Loucy (cell line): ENCODE data around the gene PTPRT.

Source experiments
- H2AFZ ChIP-seq: fragments of 200-600 bp; sonication (generic); 2 replicates; pipeline ENCODE4 v1.6.0; 2016; ENCODE audit warnings: antibody characterized with exemption, mild to moderate bottlenecking, low read length, moderate library complexity
- H3F3A ChIP-seq: fragments of 200-600 bp; 2 replicates; pipeline ENCODE4 v1.6.0; 2016; ENCODE audit warnings: antibody characterized with exemption, low read depth, mild to moderate bottlenecking
- H3K27me3 ChIP-seq: fragments of 200-600 bp; sonication (generic); 2 replicates; pipeline ENCODE4 v1.6.1; 2014; ENCODE audit warnings: low read length, mild to moderate bottlenecking; ENCODE audit not compliant: insufficient read depth, poor library complexity, severe bottlenecking
- H3K36me3 ChIP-seq: fragments of 200-600 bp; sonication (generic); 2 replicates; pipeline ENCODE4 v1.6.1; 2016; ENCODE audit warnings: low read length; ENCODE audit not compliant: insufficient read depth
- H3K4me1 ChIP-seq: fragments of 200-600 bp; sonication (generic); 2 replicates; pipeline ENCODE4 v1.5.1; 2014; ENCODE audit warnings: low read length, mild to moderate bottlenecking; ENCODE audit not compliant: insufficient read depth, poor library complexity, severe bottlenecking
- H3K4me2 ChIP-seq: fragments of 200-600 bp; sonication (generic); 2 replicates; pipeline ENCODE4 v1.6.0; 2014; ENCODE audit warnings: antibody characterized with exemption, low read length, low read depth, mild to moderate bottlenecking; ENCODE audit not compliant: poor library complexity, severe bottlenecking
- H3K4me3 ChIP-seq: fragments of 200-600 bp; sonication (generic); 2 replicates; pipeline ENCODE4 v1.5.1; 2014; ENCODE audit warnings: low read length, mild to moderate bottlenecking, mixed read lengths; ENCODE audit not compliant: poor library complexity, severe bottlenecking
- H3K79me2 ChIP-seq: fragments of 200-600 bp; sonication (generic); 2 replicates; pipeline ENCODE4 v1.6.1; 2014; ENCODE audit warnings: low read length; ENCODE audit not compliant: insufficient read depth
- H3K9ac ChIP-seq: fragments of 200-600 bp; sonication (generic); 2 replicates; pipeline ENCODE4 v1.6.0; 2014; ENCODE audit warnings: mild to moderate bottlenecking, low read depth, low read length, moderate library complexity; ENCODE audit not compliant: poor library complexity, severe bottlenecking
- H3K9me2 ChIP-seq: fragments of 200-600 bp; sonication (generic); replicated peaks from 2 replicates; pipeline ENCODE4 v1.6.1; 2016; ENCODE audit warnings: low read depth, low read length, mixed read lengths
- H3K9me3 ChIP-seq: fragments of 200-600 bp; sonication (generic); 2 replicates; pipeline ENCODE4 v1.6.1; 2014; ENCODE audit warnings: mild to moderate bottlenecking, antibody characterized with exemption, low read length, low read depth; ENCODE audit not compliant: insufficient read depth
- H4K20me1 ChIP-seq: fragments of 200-600 bp; sonication (generic); 2 replicates; pipeline ENCODE4 v1.6.0; 2014; ENCODE audit warnings: antibody characterized with exemption, low read length, mild to moderate bottlenecking; ENCODE audit not compliant: insufficient read depth, poor library complexity, severe bottlenecking
- EZH2phosphoT487 ChIP-seq: fragments of 200-600 bp; IDR thresholded peaks from 2 replicates; pipeline ENCODE4 v1.6.1; 2018; ENCODE audit warnings: antibody characterized with exemption, mild to moderate bottlenecking, moderate library complexity, borderline replicate concordance
- TF ChIP-seq, protein P1 (sequence below): fragments of 200-600 bp; sonication (generic); conservative IDR thresholded peaks from 2 replicates; pipeline ENCODE4 v1.5.1; 2014; ENCODE audit warnings: mild to moderate bottlenecking, antibody characterized with exemption, low read length

Gene PTPRT

DNA sequence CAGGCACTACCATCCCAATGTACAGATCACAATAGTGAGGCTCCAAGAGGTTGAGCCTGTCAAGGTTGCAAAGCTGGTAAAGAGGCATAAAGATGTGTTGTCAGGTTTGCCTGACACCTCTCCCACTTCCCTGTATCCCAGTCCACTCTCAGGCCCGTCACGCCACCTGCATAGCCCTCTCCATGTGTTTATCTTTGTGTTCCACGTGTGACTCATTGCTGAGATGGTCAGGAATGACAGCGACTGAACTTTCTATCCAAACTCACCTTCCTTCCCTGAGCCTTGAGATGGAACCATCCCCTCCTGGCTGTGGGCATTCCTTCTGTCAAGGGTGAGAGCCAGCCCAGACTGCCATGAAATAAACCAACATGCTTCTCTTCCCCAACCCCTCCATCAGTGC is 578.3 kb downstream of the PTPRT start:
- Histone ChIP-seq H3K9me2 (no peaks in the 10 kb centered on the region), H3K4me2 (no peak overlapping the region), H2AFZ (no peak overlapping the region), H3F3A (no peaks in the 10 kb centered on the region), H4K20me1 (no peaks in the 10 kb centered on the region), H3K4me1 (no peaks in the 10 kb centered on the region), H3K9me3 (peaks cover 3% of the 10 kb centered on the region; the same call in 1 of the 2 replicates), H3K27me3 (no peaks in the 10 kb centered on the region), H3K79me2 (no peaks in the 10 kb centered on the region), H3K4me3 (no peak overlapping the region), H3K36me3 (no peaks in the 10 kb centered on the region), H3K9ac (no peak overlapping the region)
- TF ChIP-seq, protein P1, sequence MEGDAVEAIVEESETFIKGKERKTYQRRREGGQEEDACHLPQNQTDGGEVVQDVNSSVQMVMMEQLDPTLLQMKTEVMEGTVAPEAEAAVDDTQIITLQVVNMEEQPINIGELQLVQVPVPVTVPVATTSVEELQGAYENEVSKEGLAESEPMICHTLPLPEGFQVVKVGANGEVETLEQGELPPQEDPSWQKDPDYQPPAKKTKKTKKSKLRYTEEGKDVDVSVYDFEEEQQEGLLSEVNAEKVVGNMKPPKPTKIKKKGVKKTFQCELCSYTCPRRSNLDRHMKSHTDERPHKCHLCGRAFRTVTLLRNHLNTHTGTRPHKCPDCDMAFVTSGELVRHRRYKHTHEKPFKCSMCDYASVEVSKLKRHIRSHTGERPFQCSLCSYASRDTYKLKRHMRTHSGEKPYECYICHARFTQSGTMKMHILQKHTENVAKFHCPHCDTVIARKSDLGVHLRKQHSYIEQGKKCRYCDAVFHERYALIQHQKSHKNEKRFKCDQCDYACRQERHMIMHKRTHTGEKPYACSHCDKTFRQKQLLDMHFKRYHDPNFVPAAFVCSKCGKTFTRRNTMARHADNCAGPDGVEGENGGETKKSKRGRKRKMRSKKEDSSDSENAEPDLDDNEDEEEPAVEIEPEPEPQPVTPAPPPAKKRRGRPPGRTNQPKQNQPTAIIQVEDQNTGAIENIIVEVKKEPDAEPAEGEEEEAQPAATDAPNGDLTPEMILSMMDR: no peak
- TF ChIP-seq EZH2phosphoT487: no peak

DNA sequence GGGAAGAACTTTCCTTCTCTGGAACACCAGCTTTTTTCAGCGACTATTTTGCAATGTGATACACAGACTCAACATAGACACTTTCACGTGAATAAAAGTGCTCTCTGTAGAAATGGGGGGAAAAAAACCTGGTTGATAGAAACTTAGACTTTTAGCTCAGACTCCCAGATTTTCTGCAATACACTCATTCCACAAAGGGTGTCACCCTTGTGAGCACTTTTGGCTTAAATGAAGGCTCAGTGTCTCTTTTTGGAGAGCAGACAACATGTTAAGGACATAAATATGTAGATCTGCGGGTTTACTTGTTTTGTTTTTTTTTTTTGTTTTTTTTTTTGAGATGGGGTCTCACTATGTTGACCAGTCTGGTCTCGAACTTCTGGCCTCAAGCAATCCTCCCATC is 579.6 kb downstream of the PTPRT start:
- no peaks in the 10 kb centered on the region for H3K36me3 ChIP-seq
- H3F3A ChIP-seq: no peaks in the 10 kb centered on the region
- no peaks in the 10 kb centered on the region for H4K20me1 ChIP-seq
- H3K9me2 ChIP-seq: no peaks in the 10 kb centered on the region
- H3K4me3 ChIP-seq: no peak overlapping the region
- H3K4me2 ChIP-seq: no peak overlapping the region
- TF ChIP-seq, protein P1: no peak
- no peak for TF ChIP-seq EZH2phosphoT487
- H3K27me3 ChIP-seq: no peaks in the 10 kb centered on the region
- no peak overlapping the region for H3K9ac ChIP-seq
- H3K4me1 ChIP-seq: no peaks in the 10 kb centered on the region
- H3K79me2 ChIP-seq: no peaks in the 10 kb centered on the region
- H3K9me3 ChIP-seq: peaks cover 3% of the 10 kb centered on the region; the same call in 1 of the 2 replicates
- H2AFZ ChIP-seq: no peak overlapping the region

DNA sequence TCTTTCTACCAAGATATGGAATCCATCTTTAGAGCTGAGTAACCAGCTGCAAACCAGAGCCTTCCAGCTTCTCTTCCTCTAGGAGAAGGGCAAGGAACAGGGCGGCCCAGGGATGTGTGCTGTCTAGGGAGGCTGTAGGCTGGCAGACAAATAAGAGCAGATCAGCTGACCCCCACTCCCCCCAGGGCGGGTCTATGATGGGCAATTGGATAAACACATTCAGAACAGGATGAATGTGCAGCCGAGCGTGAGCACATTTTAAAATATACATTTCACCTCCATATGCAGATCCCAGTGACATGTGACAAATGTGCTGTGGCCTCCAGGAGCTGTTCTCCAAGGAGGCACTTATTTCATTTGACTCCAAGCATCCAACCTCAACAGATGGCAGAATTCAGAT is 580.1 kb downstream of the PTPRT start:
- Histone ChIP-seq H3K9me2 (no peaks in the 10 kb centered on the region), H3K4me1 (no peaks in the 10 kb centered on the region), H3K4me3 (no peak overlapping the region), H2AFZ (no peak overlapping the region), H3K4me2 (no peak overlapping the region), H4K20me1 (no peaks in the 10 kb centered on the region), H3K79me2 (no peaks in the 10 kb centered on the region), H3F3A (no peaks in the 10 kb centered on the region), H3K9ac (no peak overlapping the region), H3K27me3 (no peaks in the 10 kb centered on the region), H3K36me3 (no peaks in the 10 kb centered on the region), H3K9me3 (peaks cover 3% of the 10 kb centered on the region; the same call in 1 of the 2 replicates)
- TF ChIP-seq, protein P1: no peak
- no peak for TF ChIP-seq EZH2phosphoT487
